Sigmoid colon (tissue), 4 donors: Measurements from ENCODE around the gene ZFPL1.

Experiments
- CTCF ChIP-seq, 4 experiments: fragments of 450-650 bp in 3 of 4; fragments of 200-600 bp in 1 of 4; IDR thresholded peaks; one replicate each; pipeline ENCODE4 v1.5.1; 2016 to 2019; ENCODE audit warnings: antibody characterized with exemption in 4 of 4, mild to moderate bottlenecking in 3 of 4, moderate library complexity in 2 of 4
- EP300 ChIP-seq, 4 donors: sonication (generic); formaldehyde crosslinking; IDR thresholded peaks; one replicate each; pipeline ENCODE4 v1.6.1; 2017; ENCODE audit warnings: antibody characterized with exemption in 4 of 4

GRCh38 chr11:65113361-65113756 is 29.3 kb downstream of the ZFPL1 start:
- TF ChIP-seq CTCF (IDR thresholded peaks at IDR 0.05) (no peak), EP300 (IDR thresholded peaks at IDR 0.05) (no peak)
